Stimulated activated naive CD4-positive, alpha-beta T cell treated with Interleukin-2 at 50 U/mL for 16 hours (primary cell): ENCODE data around the gene SMTN.
"Not testable (repeated sequence)": the region's sequence is repeated elsewhere in the genome, so short reads cannot be mapped to it uniquely, and the experiment has no call there.

Source experiments
- DNase-seq: peaks from one replicate; lab custom pipeline; 2025; lab: John Stamatoyannopoulos, UW

Gene SMTN

GRCh38 chr22:31080848-31081649 is at the start of gene SMTN:
SMTN (plus strand) TSS chr22:31081318; CDS start chr22:31083259, 1,941 bp downstream.
- peak; percentile 81 for DNase-seq

GRCh38 chr22:31036671-31037550 is 44.2 kb upstream of the SMTN start:
- DNase-seq: no peak

- no peak for DNase-seq
These were observed 42.4 kb upstream of the SMTN start for GRCh38 chr22:31038686-31039085.

- DNase-seq: no peak
These were observed 41.7 kb upstream of the SMTN start for GRCh38 chr22:31039393-31039792.

GRCh38 chr22:31040542-31041398 is 40.3 kb upstream of the SMTN start:
- no peak for DNase-seq

GRCh38 chr22:31044262-31044861 is 36.8 kb upstream of the SMTN start:
- DNase-seq: no peak

GRCh38 chr22:31045900-31046538 is 35.1 kb upstream of the SMTN start:
- no peak for DNase-seq

GRCh38 chr22:31046539-31047226 is 34.4 kb upstream of the SMTN start:
- DNase-seq: no peak

- no peak for DNase-seq
These were observed 32.5 kb upstream of the SMTN start for GRCh38 chr22:31048570-31048969.

- DNase-seq: no peak
These were observed 31.2 kb upstream of the SMTN start for GRCh38 chr22:31049815-31050420.

- DNase-seq: no peak
These were observed 25.9 kb upstream of the SMTN start for GRCh38 chr22:31055117-31055634.

GRCh38 chr22:31055635-31056159 is 25.4 kb upstream of the SMTN start:
- no peak for DNase-seq

- no peak for DNase-seq
These were observed 24.0 kb upstream of the SMTN start for GRCh38 chr22:31056986-31057599.

- DNase-seq: not testable (repeated sequence)
These were observed 21.5 kb upstream of the SMTN start for GRCh38 chr22:31059663-31060062.

- no peak for DNase-seq
These were observed 18.4 kb upstream of the SMTN start for GRCh38 chr22:31062566-31063230.

- no peak for DNase-seq
These were observed 16.7 kb upstream of the SMTN start for GRCh38 chr22:31064369-31064768.

GRCh38 chr22:31068970-31069369 is 12.1 kb upstream of the SMTN start:
- DNase-seq: no peak

GRCh38 chr22:31069691-31070314 is 11.3 kb upstream of the SMTN start:
- DNase-seq: not testable (repeated sequence)
